Naive B cell (primary cell): Measurements from ENCODE around the gene ALDH5A1. TPM values are rescaled to one million over a fixed set of nuclear protein-coding genes. Genes with fewer than 3 reads are reported as not detected.

Experiments
- ATAC-seq, 2 donors: fragments of 150-1000 bp; cut with Tn5 transposase; 2 replicates each; pipeline ENCODE4 v1.10.0; 2021; ENCODE audit warnings: low read depth in 2 of 2, mild to moderate bottlenecking in 2 of 2, moderate library complexity in 2 of 2
- DNase-seq: peaks from one replicate; pipeline ENCODE4 v3.0.0; 2022
- H3K27ac Mint-ChIP-seq, 6 donors: one replicate each; pipeline ENCODE4 v1.8.0; 2020 to 2022; ENCODE audit warnings: mild to moderate bottlenecking in 6 of 6, mixed read lengths in 6 of 6, moderate library complexity in 5 of 6, inconsistent platforms in 2 of 6
- H3K27me3 Mint-ChIP-seq, 3 donors: one replicate each; pipeline ENCODE4 v1.8.0; 2021 to 2022; ENCODE audit warnings: mixed read lengths in 3 of 3, mild to moderate bottlenecking in 1 of 3
- H3K36me3 Mint-ChIP-seq, 2 donors: one replicate each; pipeline ENCODE4 v1.8.0; 2020 to 2022; ENCODE audit warnings: mixed read lengths in 2 of 2, inconsistent platforms in 1 of 2, mild to moderate bottlenecking in 1 of 2
- H3K4me1 Mint-ChIP-seq, 3 donors: one replicate each; pipeline ENCODE4 v1.8.0; 2020 to 2022; ENCODE audit warnings: mixed read lengths in 3 of 3, inconsistent platforms in 1 of 3, mild to moderate bottlenecking in 1 of 3, moderate library complexity in 1 of 3
- H3K4me3 Mint-ChIP-seq, 8 donors: one replicate each; pipeline ENCODE4 v1.8.0; 2020 to 2022; ENCODE audit warnings: mild to moderate bottlenecking in 8 of 8, mixed read lengths in 8 of 8, moderate library complexity in 8 of 8, inconsistent platforms in 2 of 8
- H3K9me3 Mint-ChIP-seq, 7 donors: one replicate each; pipeline ENCODE4 v1.8.0; 2020 to 2022; ENCODE audit warnings: mixed read lengths in 7 of 7, mild to moderate bottlenecking in 5 of 7, inconsistent platforms in 2 of 7, moderate library complexity in 1 of 7
- polyA plus RNA-seq, 6 donors: library from polyadenylated mRNA; unstranded; fragments of 300-500 nt; fragmentation: Illumina TruSeq; gene quantifications; one replicate each; pipeline ENCODE4 v1.2.3, GENCODE V29; 2021; ENCODE audit warnings: low read depth in 6 of 6

The ALDH5A1 gene
- polyA plus RNA-seq, 6 donors from 2014 or later, result 12.1 to 21.8 (median 17.8) TPM

- Mint-ChIP-seq H3K9me3 (no peaks in the 10 kb centered on the region), H3K4me3 (no peak overlapping the region), H3K27ac (no peak overlapping the region), H3K4me1 (peaks cover 4 to 8% (median 5%) of the 10 kb centered on the region in 3 donors), H3K27me3 (peaks cover 0 to 3% (median 0%) of the 10 kb centered on the region in 3 donors), H3K36me3 (no peaks in the 10 kb centered on the region)
- ATAC-seq (no peak), DNase-seq (no peak)
These were observed 76.6 kb downstream of the ALDH5A1 start for GRCh38 chr6:24571361-24571760.

GRCh38 chr6:24574809-24575208, 80.0 kb downstream of the ALDH5A1 start:
- Mint-ChIP-seq H3K27me3 (no peaks in the 10 kb centered on the region), H3K9me3 (no peaks in the 10 kb centered on the region), H3K36me3 (no peaks in the 10 kb centered on the region), H3K4me1 (peaks cover 4 to 8% (median 5%) of the 10 kb centered on the region in 3 donors), H3K4me3 (no peak overlapping the region), H3K27ac (no peak overlapping the region)
- DNase-seq (peak; percentile 19), ATAC-seq (peak; percentile 88 to 99)

- no peaks in the 10 kb centered on the region for H3K27me3 Mint-ChIP-seq
- no peak for ATAC-seq
- H3K9me3 Mint-ChIP-seq, result no peaks in the 10 kb centered on the region
- H3K36me3 Mint-ChIP-seq, result no peaks in the 10 kb centered on the region
- H3K27ac Mint-ChIP-seq, result peak overlapping the region in 2 of 6 donors; percentile 49 to 82
- DNase-seq, result no peak
- H3K4me1 Mint-ChIP-seq, result peaks cover 8% of the 10 kb centered on the region in 3 donors
- H3K4me3 Mint-ChIP-seq, result no peak overlapping the region
These were observed 81.7 kb downstream of the ALDH5A1 start for GRCh38 chr6:24576447-24576846.

- H3K4me1 Mint-ChIP-seq, result peaks cover 4 to 10% (median 7%) of the 10 kb centered on the region in 3 donors
- H3K27ac Mint-ChIP-seq, result no peak overlapping the region
- H3K36me3 Mint-ChIP-seq, result no peaks in the 10 kb centered on the region
- no peaks in the 10 kb centered on the region for H3K27me3 Mint-ChIP-seq
- DNase-seq, result peak; percentile 65
- H3K9me3 Mint-ChIP-seq, result no peaks in the 10 kb centered on the region
- ATAC-seq, result peak; percentile 87 to 88
- peak overlapping the region in 1 of 8 donors; percentile 39 for H3K4me3 Mint-ChIP-seq
These were observed 86.4 kb downstream of the ALDH5A1 start for GRCh38 chr6:24581084-24581669.

DNA sequence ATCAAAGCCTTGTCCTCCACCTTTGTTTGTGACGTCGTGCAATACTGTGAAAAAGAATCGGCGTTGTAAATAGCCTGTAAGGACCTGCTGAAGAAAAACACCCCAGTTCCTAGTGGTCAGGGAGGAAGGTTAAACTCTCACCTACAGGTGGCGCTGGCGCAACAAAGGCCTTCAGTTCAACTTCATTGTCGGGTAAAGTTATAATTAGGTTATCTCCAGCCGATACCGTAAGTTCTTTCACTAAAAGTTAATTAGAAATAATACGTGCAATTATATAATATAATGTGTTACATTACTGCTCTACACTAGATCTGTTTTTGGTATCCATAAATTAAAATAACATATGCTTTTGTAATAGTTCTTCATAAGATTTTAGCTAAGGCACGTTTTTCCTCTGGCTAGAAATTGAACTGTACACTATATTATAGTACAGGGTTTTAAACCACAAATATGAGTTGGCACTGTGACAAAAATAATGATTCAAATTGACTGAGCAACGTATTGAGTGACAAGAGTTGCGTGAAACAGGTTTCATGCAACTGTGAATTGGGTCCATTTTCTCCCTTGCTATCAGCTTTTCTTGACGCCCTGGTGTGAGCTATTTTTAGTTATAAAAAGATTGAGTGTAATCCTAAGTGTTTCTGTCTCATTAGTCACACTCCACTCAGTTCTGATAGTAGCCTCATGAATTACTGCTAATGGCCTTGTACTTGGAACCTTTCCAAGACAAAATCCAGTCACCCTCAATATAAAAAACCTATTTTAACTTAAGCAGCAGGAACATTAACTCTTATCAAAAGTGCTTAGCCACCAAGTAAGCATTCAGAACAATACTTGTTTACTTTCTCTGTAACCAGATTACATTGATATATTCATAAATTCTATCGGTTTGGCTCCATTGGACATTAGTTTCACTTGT, 89.0 kb downstream of the ALDH5A1 start:
- Mint-ChIP-seq H3K36me3 (no peaks in the 10 kb centered on the region), H3K9me3 (no peaks in the 10 kb centered on the region), H3K4me1 (peaks cover 4 to 10% (median 7%) of the 10 kb centered on the region in 3 donors), H3K27me3 (peaks cover 15 to 22% (median 17%) of the 10 kb centered on the region in 3 donors), H3K4me3 (peak overlapping the region in 1 of 8 donors; percentile 16), H3K27ac (peak overlapping the region in 1 of 6 donors; percentile 43)
- peak; percentile 71 to 74 for ATAC-seq
- DNase-seq, result peak; percentile 57

DNA sequence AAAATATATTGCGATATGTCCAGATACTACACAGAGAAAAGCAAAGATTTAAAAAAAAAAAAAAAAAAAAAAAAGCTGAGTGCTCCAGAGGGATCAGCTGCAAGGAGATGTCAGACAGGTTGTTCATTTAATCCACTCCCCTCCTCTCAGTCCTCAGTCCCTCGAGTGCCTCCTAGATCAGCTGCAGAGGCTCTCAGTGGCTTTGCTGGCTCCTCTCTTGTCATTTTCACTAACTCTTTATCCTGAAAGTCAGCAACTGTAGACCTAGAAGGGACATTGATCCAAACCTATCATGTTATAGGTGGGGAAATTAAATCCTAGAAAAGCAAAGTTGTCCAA, 89.6 kb downstream of the ALDH5A1 start:
- H3K27me3 Mint-ChIP-seq, result peaks cover 15 to 22% (median 17%) of the 10 kb centered on the region in 3 donors
- no peaks in the 10 kb centered on the region for H3K9me3 Mint-ChIP-seq
- no peaks in the 10 kb centered on the region for H3K36me3 Mint-ChIP-seq
- no peak for DNase-seq
- ATAC-seq, result no peak
- peaks cover 4 to 10% (median 7%) of the 10 kb centered on the region in 3 donors for H3K4me1 Mint-ChIP-seq
- H3K27ac Mint-ChIP-seq, result no peak overlapping the region
- H3K4me3 Mint-ChIP-seq, result no peak overlapping the region

Other genes starting within 250 kb of the ALDH5A1 start
- not detected for gene DCDC2, start 136.9 kb upstream of the ALDH5A1 start, polyA plus RNA-seq
- gene MRS2, start 92.0 kb upstream of the ALDH5A1 start, polyA plus RNA-seq, result 10 to 100 TPM; 17.3 to 31.6 (median 19.3) TPM
- gene GPLD1, start 5.4 kb upstream of the ALDH5A1 start, polyA plus RNA-seq, result 1 to 10 TPM in 4 of 6 donors, under 1 TPM in 1, not detected in 1; 0.49 to 3.0 (median 2.2) TPM
- under 1 TPM in 3 of 6 donors, not detected in 3; 0.21 to 0.38 (median 0.24) TPM for gene KIAA0319, start 151.2 kb downstream of the ALDH5A1 start, polyA plus RNA-seq
- 10 to 100 TPM; 14.9 to 48.7 (median 32.0) TPM for gene TDP2, start 171.9 kb downstream of the ALDH5A1 start, polyA plus RNA-seq
- 10 to 100 TPM in 1 of 6 donors, 1 to 10 TPM in 5; 4.0 to 10.8 (median 9.1) TPM for gene ACOT13, start 172.1 kb downstream of the ALDH5A1 start, polyA plus RNA-seq
- gene C6orf62, start 224.2 kb downstream of the ALDH5A1 start, polyA plus RNA-seq, result 100 to 1,000 TPM; 100 to 145 (median 120) TPM